Kidney (tissue), 14 donors: ENCODE data around the gene KCNIP3. TPM values are rescaled to one million over a fixed set of nuclear protein-coding genes. Genes with fewer than 3 reads are reported as not detected.

Experiments
- DNase-seq, 5 donors: peaks; one replicate each; pipeline ENCODE4 v3.0.0-alpha.2; 2013 to 2020
- FAIRE-seq: peaks from 2 replicates; lab custom pipeline; 2012; peaks lifted over from hg19 to GRCh38; lab: Jason Lieb, UNC
- H3K27ac ChIP-seq, 2 donors: one replicate each; pipeline ENCODE4 v1.7.0; 2013; ENCODE audit warnings: low read depth in 2 of 2, low read length in 2 of 2, inconsistent platforms in 1 of 2
- H3K27me3 ChIP-seq: one replicate; pipeline ENCODE4 v1.7.1; 2013; ENCODE audit warnings: low read length, inconsistent platforms; ENCODE audit not compliant: control insufficient read depth, insufficient read depth
- H3K36me3 ChIP-seq, 3 donors: one replicate each; pipeline versions ENCODE4 v1.7.0 to v1.7.1; 2013; ENCODE audit warnings: low read length in 3 of 3, control low read depth in 1 of 3, inconsistent platforms in 1 of 3; ENCODE audit not compliant: insufficient read depth in 3 of 3, control insufficient read depth in 2 of 3
- H3K4me1 ChIP-seq, 3 donors: one replicate each; pipeline versions ENCODE4 v1.7.0 to v1.7.1; 2013; ENCODE audit warnings: low read length in 3 of 3, inconsistent platforms in 1 of 3, low read depth in 1 of 3; ENCODE audit not compliant: control insufficient read depth in 2 of 3, insufficient read depth in 2 of 3
- H3K4me3 ChIP-seq, 3 donors: one replicate each; pipeline versions ENCODE4 v1.7.0 to v1.8.1; 2013; ENCODE audit warnings: low read length in 3 of 3, control low read depth in 1 of 3, inconsistent platforms in 1 of 3
- H3K9ac ChIP-seq, 3 donors: one replicate each; pipeline versions ENCODE4 v1.7.0 to v1.7.1; 2013; ENCODE audit warnings: low read length in 3 of 3, control low read depth in 1 of 3, inconsistent platforms in 1 of 3
- H3K9me3 ChIP-seq, 3 donors: one replicate each; pipeline versions ENCODE4 v1.7.0 to v1.7.1; 2013; ENCODE audit warnings: low read length in 3 of 3, control low read depth in 1 of 3, inconsistent platforms in 1 of 3; ENCODE audit not compliant: control insufficient read depth in 2 of 3, insufficient read depth in 1 of 3
- CTCF ChIP-seq: IDR thresholded peaks from 3 replicates; pipeline ENCODE4 v1.5.1; 2012; ENCODE audit warnings: mild to moderate bottlenecking, moderate library complexity, borderline replicate concordance; ENCODE audit not compliant: insufficient read depth; ENCODE audit errors: extremely low read depth
- intact Hi-C: fragments of 100-400 bp; cut with DNase I; formaldehyde crosslinking; loops from one replicate; pipeline ENCODE4 v1.11.1; 2022
- polyA plus RNA-seq: library from polyadenylated mRNA; stranded (reverse); fragments of 350-450 nt; fragmentation: Illumina TruSeq; extraction: RNeasy Lipid Tissue Mini Kit (QIAGEN cat#74804); gene quantifications from one replicate; pipeline ENCODE4 v1.2.3, GENCODE V29; 2014; ENCODE audit warnings: low read depth, low replicate concordance; ENCODE audit not compliant: insufficient read depth
- total RNA-seq: library from RNA; stranded (reverse); fragmentation: NEBNext Ultra II Directional; extraction: Animal tissue kit (Norgen Biotek cat#: 25700); gene quantifications from one replicate; pipeline ENCODE4 v1.2.1, GENCODE V29; 2021
- donor health status: control.
- donor health status: control.
- donor health status: control.
- donor health status: control.
- donor health status: control.
- donor health status: DM: yes; HTN: yes; CAD: no.
- donor health status: Normal renal cell carcinoma (clear cell type).

KCNIP3 gene
- total and polyA plus RNA-seq, 2 donors from 2014 or later: 14.8 to 27.6 TPM

GRCh38 chr2:95348609-95349567 is 51.7 kb downstream of the KCNIP3 start:
- Histone ChIP-seq H3K9me3 (no peaks in the 10 kb centered on the region), H3K9ac (no peak overlapping the region), H3K27ac (no peak overlapping the region), H3K4me3 (no peak overlapping the region), H3K36me3 (no peaks in the 10 kb centered on the region), H3K27me3 (no peaks in the 10 kb centered on the region), H3K4me1 (peaks cover 0 to 9% (median 0%) of the 10 kb centered on the region in 3 donors)
- no peak for FAIRE-seq
- no peak for TF ChIP-seq CTCF
- peak in 3 of 5 donors; percentile 45 to 62 (median 54) for DNase-seq
- intact Hi-C loops: no loop called here

- intact Hi-C loops: no loop called here
- no peak for FAIRE-seq
- H3K27ac ChIP-seq: no peak overlapping the region
- peak in 1 of 5 donors; percentile 55 for DNase-seq
- H3K9me3 ChIP-seq: no peaks in the 10 kb centered on the region
- H3K4me3 ChIP-seq: no peak overlapping the region
- H3K9ac ChIP-seq: no peak overlapping the region
- H3K36me3 ChIP-seq: no peaks in the 10 kb centered on the region
- H3K4me1 ChIP-seq: peaks cover 0 to 9% (median 0%) of the 10 kb centered on the region in 3 donors
- TF ChIP-seq CTCF: no peak
- no peaks in the 10 kb centered on the region for H3K27me3 ChIP-seq
These were observed 52.6 kb downstream of the KCNIP3 start for GRCh38 chr2:95349568-95350322.

GRCh38 chr2:95350368-95350767 is 53.2 kb downstream of the KCNIP3 start:
- intact Hi-C loops: no loop called here
- Histone ChIP-seq H3K9me3 (no peaks in the 10 kb centered on the region), H3K27me3 (no peaks in the 10 kb centered on the region), H3K36me3 (no peaks in the 10 kb centered on the region), H3K9ac (no peak overlapping the region), H3K4me3 (no peak overlapping the region), H3K27ac (no peak overlapping the region), H3K4me1 (peaks cover 0 to 4% (median 0%) of the 10 kb centered on the region in 3 donors)
- FAIRE-seq (no peak), DNase-seq (peak in 2 of 5 donors; percentile 38 to 41)
- TF ChIP-seq CTCF: no peak
